Liver (tissue), 9 donors: ENCODE measurements around the gene MADD. TPM values are rescaled to one million over a fixed set of nuclear protein-coding genes. Genes with fewer than 3 reads are reported as not detected.

Experiments used
- DNase-seq: peaks from one replicate; pipeline ENCODE4 v3.0.0-alpha.2; 2017; ENCODE audit warnings: low spot score
- H3K27ac ChIP-seq, 2 donors: one replicate each; pipeline ENCODE4 v1.7.0; 2013; ENCODE audit warnings: inconsistent platforms in 2 of 2, low read length in 2 of 2, control low read depth in 1 of 2, low read depth in 1 of 2, mild to moderate bottlenecking in 1 of 2
- H3K27me3 ChIP-seq, 4 donors: one replicate each; pipeline versions ENCODE4 v1.6.1 to v1.7.0; 2013; ENCODE audit warnings: low read length in 3 of 4, inconsistent platforms in 1 of 4, mild to moderate bottlenecking in 1 of 4, moderate library complexity in 1 of 4; ENCODE audit not compliant: control insufficient read depth in 4 of 4, insufficient read depth in 4 of 4
- H3K36me3 ChIP-seq, 4 donors: one replicate each; pipeline versions ENCODE4 v1.6.1 to v1.7.0; 2013; ENCODE audit warnings: low read length in 3 of 4, mild to moderate bottlenecking in 3 of 4, low read depth in 1 of 4, moderate library complexity in 1 of 4; ENCODE audit not compliant: control insufficient read depth in 4 of 4, insufficient read depth in 3 of 4
- H3K4me1 ChIP-seq, 4 donors: one replicate each; pipeline versions ENCODE4 v1.6.1 to v1.7.0; 2013; ENCODE audit warnings: low read length in 3 of 4, mild to moderate bottlenecking in 3 of 4, moderate library complexity in 1 of 4; ENCODE audit not compliant: control insufficient read depth in 4 of 4, insufficient read depth in 4 of 4
- H3K4me3 ChIP-seq, 3 donors: one replicate each; pipeline versions ENCODE4 v1.6.1 to v1.7.0; 2013; ENCODE audit warnings: low read length in 3 of 3, control low read depth in 1 of 3, low read depth in 1 of 3, mild to moderate bottlenecking in 1 of 3
- H3K9ac ChIP-seq, 2 donors: one replicate each; pipeline ENCODE4 v1.7.0; 2013; ENCODE audit warnings: low read length in 2 of 2, mild to moderate bottlenecking in 2 of 2, moderate library complexity in 2 of 2, control low read depth in 1 of 2, low read depth in 1 of 2
- H3K9me3 ChIP-seq, 4 donors: one replicate each; pipeline versions ENCODE4 v1.6.1 to v1.7.0; 2013; ENCODE audit warnings: low read length in 3 of 4; ENCODE audit not compliant: control insufficient read depth in 4 of 4
- CTCF ChIP-seq: fragments of 150-350 bp; IDR thresholded peaks from 2 replicates; pipeline ENCODE4 v1.5.1; 2017; ENCODE audit warnings: improper control_type of control experiment, low read depth, low read length; ENCODE audit not compliant: missing input control
- EGR1 ChIP-seq, 2 donors: IDR thresholded peaks; 2 replicates each; pipeline ENCODE4 v1.6.1; 2016 to 2018; ENCODE audit warnings: antibody characterized with exemption in 2 of 2, low read depth in 2 of 2
- FOXA1 ChIP-seq: IDR thresholded peaks from 2 replicates; pipeline ENCODE4 v1.6.1; 2016; ENCODE audit warnings: antibody characterized with exemption
- FOXA2 ChIP-seq: IDR thresholded peaks from 2 replicates; pipeline ENCODE4 v1.6.1; 2016; ENCODE audit warnings: antibody characterized with exemption
- GABPA ChIP-seq, 2 donors: IDR thresholded peaks in 1 of 2; conservative IDR thresholded peaks in 1 of 2; 2 replicates each; pipeline ENCODE4 v1.6.1; 2016; ENCODE audit warnings: antibody characterized with exemption in 2 of 2, mild to moderate bottlenecking in 1 of 2, moderate library complexity in 1 of 2
- HNF4A ChIP-seq, 2 donors: conservative IDR thresholded peaks; 2 replicates each; pipeline ENCODE4 v1.6.1; 2016; ENCODE audit warnings: antibody characterized with exemption in 2 of 2, mild to moderate bottlenecking in 2 of 2
- JUND ChIP-seq, 2 donors: IDR thresholded peaks; 2 replicates each; pipeline ENCODE4 v1.6.1; 2016; ENCODE audit warnings: antibody characterized with exemption in 2 of 2
- MAX ChIP-seq: IDR thresholded peaks from 2 replicates; pipeline ENCODE4 v1.6.1; 2016; ENCODE audit warnings: antibody characterized with exemption
- RAD21 ChIP-seq, 2 donors: IDR thresholded peaks; 2 replicates each; pipeline ENCODE4 v1.6.1; 2016; ENCODE audit warnings: antibody characterized with exemption in 2 of 2, mild to moderate bottlenecking in 2 of 2
- SP1 ChIP-seq: IDR thresholded peaks from 2 replicates; pipeline ENCODE4 v1.6.1; 2018; ENCODE audit warnings: antibody characterized with exemption, mild to moderate bottlenecking
- TAF1 ChIP-seq: conservative IDR thresholded peaks from 2 replicates; pipeline ENCODE4 v1.6.1; 2016; ENCODE audit warnings: antibody characterized with exemption, mild to moderate bottlenecking
- YY1 ChIP-seq: IDR thresholded peaks from 2 replicates; pipeline ENCODE4 v1.6.1; 2016; ENCODE audit warnings: antibody characterized with exemption, mild to moderate bottlenecking
- ZBTB33 ChIP-seq: IDR thresholded peaks from 2 replicates; pipeline ENCODE4 v1.6.1; 2016; ENCODE audit warnings: antibody characterized with exemption
- WGBS: extraction: QIAGEN DNeasy Blood & Tissue Kit; methylation state at CpG from one replicate; pipeline ENCODE4 v1.1.7; 2013; 5-methylcytosine and 5-hydroxymethylcytosine counted together
- polyA plus RNA-seq, 2 donors: library from polyadenylated mRNA; stranded (reverse) in 1 of 2; unstranded in 1 of 2; fragments of 200-250 nt in 1 of 2; fragments of >200 nt in 1 of 2; fragmentation: Nextera tagmentation in 1 of 2; extraction: Ambion mirVana in 1 of 2; gene quantifications; one replicate each; pipeline versions ENCODE4 v1.2.1 to v1.2.3, GENCODE V29; 2013 to 2015
- total RNA-seq, 2 donors: library from RNA; depleted of rRNA; stranded (reverse); fragments of >200 nt; gene quantifications; one replicate each; pipeline ENCODE4 v1.2.3, GENCODE V29; 2014
- TF ChIP-seq, protein P1 (sequence below): IDR thresholded peaks from 2 replicates; pipeline ENCODE4 v1.6.1; 2016; ENCODE audit warnings: antibody characterized with exemption, mild to moderate bottlenecking
- TF ChIP-seq, protein P2 (sequence below): IDR thresholded peaks from 2 replicates; pipeline ENCODE4 v1.6.1; 2016; ENCODE audit warnings: antibody characterized with exemption
- donor health status: healthy.
- donor health status: healthy.
- donor health status: healthy.
- donor health status: healthy.
- donor health status: healthy.

MADD gene
- total and polyA plus RNA-seq, 4 donors = 9.9 to 20.5 (median 11.1) TPM

DNA sequence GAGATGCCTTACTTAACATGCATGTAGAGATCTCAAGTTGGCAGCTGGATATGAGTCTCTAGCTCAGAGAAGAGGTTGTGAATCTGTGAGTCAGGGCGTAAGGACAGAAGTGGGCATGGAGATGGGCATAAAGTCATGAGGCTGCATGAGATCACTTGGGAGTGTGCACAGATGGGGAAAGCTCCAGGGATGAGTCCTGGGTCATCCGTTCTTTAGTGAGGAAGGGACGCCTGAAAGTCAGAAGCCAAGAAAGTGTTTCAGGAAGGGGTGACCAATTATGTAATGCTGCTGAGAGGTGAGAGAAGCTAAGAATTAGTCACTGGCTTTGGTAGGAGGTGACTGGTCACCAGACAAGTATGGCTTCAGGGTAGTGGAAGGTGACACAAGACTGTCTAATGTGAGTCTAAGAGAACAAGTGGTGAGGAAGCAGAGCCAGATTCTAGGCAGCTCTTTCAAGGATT is 28.1 kb upstream of the MADD start:
- Histone ChIP-seq H3K9ac (no peak overlapping the region), H3K9me3 (no peaks in the 10 kb centered on the region)
- WGBS = 92% methylated on average over 3 of the region's 3 CpGs

More for the DNA sequence above, 28.1 kb upstream of the MADD start:
- Histone ChIP-seq H3K4me3 (no peak overlapping the region), H3K27ac (no peak overlapping the region), H3K36me3 (peaks cover 13 to 35% (median 35%) of the 10 kb centered on the region in 4 donors), H3K27me3 (no peaks in the 10 kb centered on the region), H3K4me1 (peaks cover 6 to 38% (median 29%) of the 10 kb centered on the region in 4 donors)
- no peak for TF ChIP-seq JUND (IDR thresholded peaks at IDR 0.05)
- no peak for TF ChIP-seq FOXA1
- TF ChIP-seq YY1 = no peak
- TF ChIP-seq EGR1 (IDR thresholded peaks at IDR 0.05; ENCODE audit: low read depth in 2 of 2) = no peak
- TF ChIP-seq GABPA (IDR thresholded peaks at IDR 0.05 in 1 of 2, conservative IDR thresholded peaks at IDR 0.05 in 1 of 2) = no peak
- no peak for TF ChIP-seq RAD21 (IDR thresholded peaks at IDR 0.05)
- TF ChIP-seq, protein P1, sequence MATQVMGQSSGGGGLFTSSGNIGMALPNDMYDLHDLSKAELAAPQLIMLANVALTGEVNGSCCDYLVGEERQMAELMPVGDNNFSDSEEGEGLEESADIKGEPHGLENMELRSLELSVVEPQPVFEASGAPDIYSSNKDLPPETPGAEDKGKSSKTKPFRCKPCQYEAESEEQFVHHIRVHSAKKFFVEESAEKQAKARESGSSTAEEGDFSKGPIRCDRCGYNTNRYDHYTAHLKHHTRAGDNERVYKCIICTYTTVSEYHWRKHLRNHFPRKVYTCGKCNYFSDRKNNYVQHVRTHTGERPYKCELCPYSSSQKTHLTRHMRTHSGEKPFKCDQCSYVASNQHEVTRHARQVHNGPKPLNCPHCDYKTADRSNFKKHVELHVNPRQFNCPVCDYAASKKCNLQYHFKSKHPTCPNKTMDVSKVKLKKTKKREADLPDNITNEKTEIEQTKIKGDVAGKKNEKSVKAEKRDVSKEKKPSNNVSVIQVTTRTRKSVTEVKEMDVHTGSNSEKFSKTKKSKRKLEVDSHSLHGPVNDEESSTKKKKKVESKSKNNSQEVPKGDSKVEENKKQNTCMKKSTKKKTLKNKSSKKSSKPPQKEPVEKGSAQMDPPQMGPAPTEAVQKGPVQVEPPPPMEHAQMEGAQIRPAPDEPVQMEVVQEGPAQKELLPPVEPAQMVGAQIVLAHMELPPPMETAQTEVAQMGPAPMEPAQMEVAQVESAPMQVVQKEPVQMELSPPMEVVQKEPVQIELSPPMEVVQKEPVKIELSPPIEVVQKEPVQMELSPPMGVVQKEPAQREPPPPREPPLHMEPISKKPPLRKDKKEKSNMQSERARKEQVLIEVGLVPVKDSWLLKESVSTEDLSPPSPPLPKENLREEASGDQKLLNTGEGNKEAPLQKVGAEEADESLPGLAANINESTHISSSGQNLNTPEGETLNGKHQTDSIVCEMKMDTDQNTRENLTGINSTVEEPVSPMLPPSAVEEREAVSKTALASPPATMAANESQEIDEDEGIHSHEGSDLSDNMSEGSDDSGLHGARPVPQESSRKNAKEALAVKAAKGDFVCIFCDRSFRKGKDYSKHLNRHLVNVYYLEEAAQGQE = no peak
- no peak for TF ChIP-seq SP1
- TF ChIP-seq TAF1 = no peak
- TF ChIP-seq, protein P2, sequence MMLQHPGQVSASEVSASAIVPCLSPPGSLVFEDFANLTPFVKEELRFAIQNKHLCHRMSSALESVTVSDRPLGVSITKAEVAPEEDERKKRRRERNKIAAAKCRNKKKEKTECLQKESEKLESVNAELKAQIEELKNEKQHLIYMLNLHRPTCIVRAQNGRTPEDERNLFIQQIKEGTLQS = no peak
- TF ChIP-seq CTCF = no peak
- TF ChIP-seq ZBTB33 = no peak
- no peak for TF ChIP-seq MAX
- no peak for TF ChIP-seq HNF4A (conservative IDR thresholded peaks at IDR 0.05)
- no peak for TF ChIP-seq FOXA2
- no peak for DNase-seq
